Right atrium auricular region (tissue), 2 donors: ENCODE data around the gene CNOT3. TPM values are rescaled to one million over a fixed set of nuclear protein-coding genes. Genes with fewer than 3 reads are reported as not detected.

Experiments used
- DNase-seq: peaks from one replicate; pipeline ENCODE4 v3.0.0-alpha.2; 2019; ENCODE audit warnings: low spot score
- H3K27ac ChIP-seq, 2 donors: fragments of 200-600 bp; sonication (generic); 1 replicate in 1 of 2; 2 replicates in 1 of 2; pipeline ENCODE4 v1.5.1; 2016 to 2019
- H3K27me3 ChIP-seq, 2 donors: fragments of 200-600 bp; sonication (generic); one replicate each; pipeline versions ENCODE4 v1.5.1 to v1.6.0; 2017 to 2019
- H3K36me3 ChIP-seq: fragments of 200-600 bp; sonication (generic); one replicate; pipeline ENCODE4 v1.5.1; 2016
- H3K4me1 ChIP-seq, 2 donors: fragments of 200-600 bp; sonication (generic); one replicate each; pipeline versions ENCODE4 v1.5.1 to v1.6.0; 2017 to 2019
- H3K4me3 ChIP-seq, 2 donors: fragments of 200-600 bp; sonication (generic); 1 replicate in 1 of 2; 2 replicates in 1 of 2; pipeline ENCODE4 v1.5.1; 2017 to 2019; ENCODE audit warnings: mild to moderate bottlenecking in 1 of 2, moderate library complexity in 1 of 2
- H3K9me3 ChIP-seq, 2 donors: fragments of 200-600 bp; sonication (generic); one replicate each; pipeline ENCODE4 v1.5.1; 2019
- total RNA-seq, 2 donors: library from RNA; depleted of rRNA; stranded (reverse); fragments of >200 nt; gene quantifications; one replicate each; pipeline ENCODE4 v1.1.0, GENCODE V29; 2016
- TF ChIP-seq, protein P1 (sequence below), 2 donors: fragments of 200-600 bp; sonication (generic); IDR thresholded peaks; one replicate each; pipeline ENCODE4 v1.5.1; 2019; ENCODE audit warnings: antibody characterized with exemption in 2 of 2

CNOT3 gene
- total RNA-seq, 2 donors from 2014 or later: 12.0 to 16.9 TPM

- TF ChIP-seq, protein P1, sequence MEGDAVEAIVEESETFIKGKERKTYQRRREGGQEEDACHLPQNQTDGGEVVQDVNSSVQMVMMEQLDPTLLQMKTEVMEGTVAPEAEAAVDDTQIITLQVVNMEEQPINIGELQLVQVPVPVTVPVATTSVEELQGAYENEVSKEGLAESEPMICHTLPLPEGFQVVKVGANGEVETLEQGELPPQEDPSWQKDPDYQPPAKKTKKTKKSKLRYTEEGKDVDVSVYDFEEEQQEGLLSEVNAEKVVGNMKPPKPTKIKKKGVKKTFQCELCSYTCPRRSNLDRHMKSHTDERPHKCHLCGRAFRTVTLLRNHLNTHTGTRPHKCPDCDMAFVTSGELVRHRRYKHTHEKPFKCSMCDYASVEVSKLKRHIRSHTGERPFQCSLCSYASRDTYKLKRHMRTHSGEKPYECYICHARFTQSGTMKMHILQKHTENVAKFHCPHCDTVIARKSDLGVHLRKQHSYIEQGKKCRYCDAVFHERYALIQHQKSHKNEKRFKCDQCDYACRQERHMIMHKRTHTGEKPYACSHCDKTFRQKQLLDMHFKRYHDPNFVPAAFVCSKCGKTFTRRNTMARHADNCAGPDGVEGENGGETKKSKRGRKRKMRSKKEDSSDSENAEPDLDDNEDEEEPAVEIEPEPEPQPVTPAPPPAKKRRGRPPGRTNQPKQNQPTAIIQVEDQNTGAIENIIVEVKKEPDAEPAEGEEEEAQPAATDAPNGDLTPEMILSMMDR (IDR thresholded peaks at IDR 0.05): no peak
- H3K27me3 ChIP-seq: no peaks in the 10 kb centered on the region
- no peak for DNase-seq
- H3K27ac ChIP-seq: peak overlapping the region; percentile 96 to 97
- H3K4me1 ChIP-seq: peaks cover 0 to 24% of the 10 kb centered on the region in 2 donors
- peaks cover 4% of the 10 kb centered on the region for H3K36me3 ChIP-seq
- H3K4me3 ChIP-seq: peak overlapping the region; percentile 60 to 94
- no peaks in the 10 kb centered on the region for H3K9me3 ChIP-seq
These were observed 50.8 kb downstream of the CNOT3 start for GRCh38 chr19:54188215-54188871.

DNA sequence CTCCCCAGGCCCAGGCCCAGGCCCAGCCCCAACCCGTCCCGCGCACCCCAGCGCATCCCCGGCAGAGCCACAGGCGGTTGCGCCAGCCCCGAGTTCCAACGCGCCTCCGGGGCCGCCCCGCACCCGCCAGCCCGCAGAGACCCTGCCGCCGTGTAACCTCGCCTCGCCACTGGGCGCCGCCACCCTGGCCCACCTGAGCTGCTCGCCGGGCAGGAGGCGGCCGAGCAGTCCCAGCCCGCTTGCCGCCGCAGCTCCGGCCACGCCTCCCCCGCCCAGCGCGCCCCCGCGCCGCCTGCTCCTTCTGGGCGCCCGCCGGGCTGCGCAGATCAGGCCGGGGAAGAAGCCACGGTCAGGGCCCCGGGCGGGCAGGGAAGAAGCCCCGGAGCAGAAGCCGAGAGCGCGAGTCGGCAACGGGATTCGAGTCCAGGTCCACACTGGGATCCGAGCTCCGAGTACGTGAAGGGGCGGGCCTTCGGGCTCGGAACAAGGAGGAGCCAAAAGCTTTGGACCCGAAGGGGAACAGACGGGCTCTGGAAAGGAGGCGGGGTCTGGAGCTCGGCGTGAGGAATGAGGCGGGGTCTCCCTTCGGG lies 51.7 kb downstream of the CNOT3 start, which contains the start of gene MBOAT7:
Gene MBOAT7 (minus strand): TSS at position 436 of the 590 bp plus-strand sequence. CDS start 1,072 bp downstream, outside the sequence.
- no peaks in the 10 kb centered on the region for H3K9me3 ChIP-seq
- no peak for DNase-seq
- H3K4me1 ChIP-seq: peaks cover 0 to 24% of the 10 kb centered on the region in 2 donors
- peaks cover 13% of the 10 kb centered on the region for H3K36me3 ChIP-seq
- H3K27me3 ChIP-seq: no peaks in the 10 kb centered on the region
- peak within 1 kb of the TSS; percentile 96 to 97 for H3K27ac ChIP-seq
- H3K4me3 ChIP-seq: peak within 1 kb of the TSS; percentile 63 to 94
- TF ChIP-seq, protein P1 (IDR thresholded peaks at IDR 0.05): peak in 1 of 2 donors; percentile 56

DNA sequence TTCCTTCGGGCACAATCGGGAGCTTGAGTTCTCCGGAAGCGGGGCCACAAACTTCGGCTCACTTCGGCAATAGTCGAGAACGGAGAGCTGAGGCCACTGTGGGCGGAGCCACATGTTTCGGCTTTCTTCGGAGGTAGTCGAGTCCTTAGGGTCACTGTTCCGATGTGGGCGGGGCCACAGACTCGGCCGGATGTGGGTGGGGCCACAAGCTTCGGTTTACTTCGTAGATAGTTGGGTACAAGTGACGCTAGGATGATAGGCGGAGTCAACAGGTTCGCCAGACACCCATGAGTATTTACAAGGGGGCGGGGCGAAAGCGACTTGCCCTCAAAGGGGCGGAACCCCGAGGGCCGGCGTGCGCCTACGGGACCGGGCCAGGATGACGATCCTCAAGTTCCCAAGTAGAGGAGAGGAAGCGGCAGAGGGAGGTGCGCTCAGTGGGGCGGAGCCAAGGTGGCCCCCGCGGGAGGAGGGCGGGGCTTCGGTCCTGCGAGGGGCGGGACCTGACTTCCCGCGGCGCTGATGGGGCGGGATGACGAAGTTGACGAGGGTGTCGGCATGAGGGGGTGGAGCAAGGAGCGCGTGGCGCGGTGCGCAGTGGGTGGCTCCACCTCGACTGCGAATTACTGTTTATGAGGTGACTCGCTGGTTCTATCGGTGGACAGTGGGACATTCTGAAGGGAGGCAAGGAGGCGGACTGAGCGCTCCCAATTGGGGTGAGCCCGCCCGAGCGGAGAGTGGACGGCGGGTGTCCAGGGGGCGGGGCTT lies 52.4 kb downstream of the CNOT3 start:
- peak overlapping the region; percentile 96 to 97 for H3K27ac ChIP-seq
- H3K27me3 ChIP-seq: no peaks in the 10 kb centered on the region
- H3K4me1 ChIP-seq: peaks cover 0 to 24% of the 10 kb centered on the region in 2 donors
- DNase-seq: peak; percentile 100
- H3K36me3 ChIP-seq: peaks cover 15% of the 10 kb centered on the region
- H3K4me3 ChIP-seq: peak overlapping the region; percentile 63 to 94
- H3K9me3 ChIP-seq: no peaks in the 10 kb centered on the region
- TF ChIP-seq, protein P1 (IDR thresholded peaks at IDR 0.05): no peak

DNA sequence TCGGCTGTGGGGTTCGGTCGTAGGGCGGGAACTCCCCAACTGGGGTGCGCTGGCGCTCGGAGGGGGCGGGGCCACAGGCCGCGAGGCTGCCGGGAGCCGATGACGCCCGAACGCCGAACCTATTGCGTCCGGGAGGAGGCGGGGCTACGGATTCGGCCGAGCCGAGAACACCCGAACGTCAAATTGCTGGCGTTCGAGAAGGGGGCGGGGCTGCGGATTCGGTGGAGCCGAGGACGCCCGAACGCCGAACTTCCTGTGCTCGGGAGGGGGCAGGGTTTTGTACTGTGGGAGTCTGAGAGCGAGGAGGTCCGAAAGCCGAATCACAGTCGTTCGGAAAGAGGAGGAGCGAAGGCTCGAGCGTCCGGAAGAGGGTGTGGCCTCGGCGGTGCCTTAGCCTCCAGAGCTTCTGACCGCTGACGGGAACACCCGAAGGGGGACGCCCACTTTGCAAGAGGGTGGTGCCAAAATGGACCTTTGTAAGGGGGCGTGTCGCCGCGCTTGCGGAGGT lies 53.0 kb downstream of the CNOT3 start:
- Histone ChIP-seq H3K27ac (peak overlapping the region; percentile 96 to 97), H3K27me3 (no peaks in the 10 kb centered on the region), H3K4me3 (peak overlapping the region; percentile 63 to 94), H3K4me1 (peaks cover 0 to 24% of the 10 kb centered on the region in 2 donors), H3K36me3 (peaks cover 15% of the 10 kb centered on the region), H3K9me3 (no peaks in the 10 kb centered on the region)
- DNase-seq: peak; percentile 99
- TF ChIP-seq, protein P1 (IDR thresholded peaks at IDR 0.05): no peak

DNA sequence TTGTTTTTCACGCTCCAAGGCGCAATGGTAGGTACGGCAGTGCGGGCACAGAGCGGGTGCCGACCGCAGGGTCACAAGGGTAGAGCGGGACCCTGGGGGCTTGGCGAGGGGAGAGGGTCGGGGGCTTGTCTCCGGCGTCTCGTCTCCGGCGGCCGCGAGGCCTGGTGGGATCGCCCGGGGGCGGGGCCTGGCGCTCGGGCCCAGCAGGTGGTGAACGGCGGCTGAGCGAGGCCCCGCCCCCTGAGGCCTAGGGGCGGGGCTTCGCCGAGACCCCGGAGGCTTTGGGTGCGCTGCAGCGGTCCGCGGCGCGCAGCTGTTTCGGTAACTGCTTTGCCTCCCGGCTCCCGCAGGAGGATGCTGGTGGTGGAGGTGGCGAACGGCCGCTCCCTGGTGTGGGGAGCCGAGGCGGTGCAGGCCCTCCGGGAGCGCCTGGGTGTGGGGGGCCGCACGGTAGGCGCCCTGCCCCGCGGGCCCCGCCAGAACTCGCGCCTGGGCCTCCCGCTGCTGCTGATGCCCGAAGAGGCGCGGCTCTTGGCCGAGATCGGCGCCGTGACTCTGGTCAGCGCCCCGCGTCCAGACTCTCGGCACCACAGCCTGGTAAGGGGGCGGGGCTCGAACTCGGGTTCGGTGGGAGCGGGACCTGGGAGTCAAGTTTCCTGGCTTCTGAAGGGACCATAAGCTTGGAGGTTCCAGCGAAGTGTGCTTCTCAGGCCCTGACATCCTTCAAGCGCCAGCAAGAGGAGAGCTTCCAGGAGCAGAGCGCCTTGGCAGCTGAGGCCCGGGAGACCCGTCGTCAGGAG lies 53.6 kb downstream of the CNOT3 start, which contains the start of gene TSEN34:
Gene TSEN34 (plus strand): TSS at position 298 of the 800 bp plus-strand sequence. CDS start 57 bp downstream, at position 355.
- peaks cover 0 to 24% of the 10 kb centered on the region in 2 donors for H3K4me1 ChIP-seq
- TF ChIP-seq, protein P1 (IDR thresholded peaks at IDR 0.05): no peak
- H3K27me3 ChIP-seq: no peaks in the 10 kb centered on the region
- peak within 1 kb of the TSS; percentile 96 to 97 for H3K27ac ChIP-seq
- no peaks in the 10 kb centered on the region for H3K9me3 ChIP-seq
- H3K36me3 ChIP-seq: peaks cover 15% of the 10 kb centered on the region
- peak within 1 kb of the TSS; percentile 63 to 94 for H3K4me3 ChIP-seq
- no peak for DNase-seq
